Measurements from ENCODE around the gene POU2AF3. TPM values are rescaled to one million over a fixed set of nuclear protein-coding genes. Genes with fewer than 3 reads are reported as not detected.

The POU2AF3 gene
- total and polyA plus RNA-seq, 2 donors from 2014 or later: 4.3 to 4.9 TPM

DNA sequence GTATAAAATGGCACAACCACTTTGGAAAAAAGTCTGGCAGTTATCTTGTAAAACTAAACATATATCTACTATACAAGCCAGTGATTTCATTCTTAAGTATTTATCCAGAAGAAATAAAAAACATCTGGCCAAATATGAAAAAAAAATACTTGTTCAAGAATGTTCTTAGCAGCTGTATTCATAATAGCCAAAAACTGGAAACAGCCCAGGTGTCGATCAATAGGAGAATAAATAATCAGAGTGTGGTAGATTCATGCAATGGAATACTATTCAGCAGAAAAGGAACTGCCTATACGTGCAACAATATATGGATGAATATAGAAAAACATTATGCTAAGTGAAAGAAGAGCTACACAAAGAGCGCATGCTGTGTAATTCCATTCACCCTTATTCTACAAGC lies 44.0 kb downstream of the POU2AF3 start:
- Histone ChIP-seq H3K27ac (ENCODE audit: low read depth in 2 of 2, low read length in 2 of 2) (no peak overlapping the region), H3K9ac (ENCODE audit: low read length in 3 of 3) (no peak overlapping the region), H3K36me3 (ENCODE audit: control insufficient read depth in 2 of 3, insufficient read depth in 3 of 3, low read length in 3 of 3) (no peaks in the 10 kb centered on the region), H3K27me3 (ENCODE audit: control insufficient read depth, insufficient read depth, low read length) (no peaks in the 10 kb centered on the region), H3K9me3 (ENCODE audit: control insufficient read depth in 2 of 3, insufficient read depth in 1 of 3, low read length in 3 of 3) (no peaks in the 10 kb centered on the region), H3K4me1 (ENCODE audit: control insufficient read depth in 2 of 3, insufficient read depth in 2 of 3, low read depth in 1 of 3, low read length in 3 of 3) (no peaks in the 10 kb centered on the region), H3K4me3 (ENCODE audit: low read length in 3 of 3) (no peak overlapping the region)
- intact Hi-C loops (cut with DNase I): no loop called here
- DNase-seq (no peak), FAIRE-seq (no peak)
- TF ChIP-seq CTCF (IDR thresholded peaks at IDR 0.05; ENCODE audit: borderline replicate concordance, extremely low read depth, insufficient read depth): no peak

- H3K36me3 ChIP-seq (ENCODE audit: control insufficient read depth in 2 of 3, insufficient read depth in 3 of 3, low read length in 3 of 3): no peaks in the 10 kb centered on the region
- no peaks in the 10 kb centered on the region for H3K9me3 ChIP-seq (ENCODE audit: control insufficient read depth in 2 of 3, insufficient read depth in 1 of 3, low read length in 3 of 3)
- intact Hi-C loops (cut with DNase I): no loop called here
- no peak for TF ChIP-seq CTCF (IDR thresholded peaks at IDR 0.05; ENCODE audit: borderline replicate concordance, extremely low read depth, insufficient read depth)
- no peak overlapping the region for H3K4me3 ChIP-seq (ENCODE audit: low read length in 3 of 3)
- DNase-seq (no peak), FAIRE-seq (no peak)
- no peak overlapping the region for H3K27ac ChIP-seq (ENCODE audit: low read depth in 2 of 2, low read length in 2 of 2)
- H3K4me1 ChIP-seq (ENCODE audit: control insufficient read depth in 2 of 3, insufficient read depth in 2 of 3, low read depth in 1 of 3, low read length in 3 of 3): no peaks in the 10 kb centered on the region
- no peaks in the 10 kb centered on the region for H3K27me3 ChIP-seq (ENCODE audit: control insufficient read depth, insufficient read depth, low read length)
- no peak overlapping the region for H3K9ac ChIP-seq (ENCODE audit: low read length in 3 of 3)
These were observed 45.7 kb downstream of the POU2AF3 start for GRCh38 chr11:111344032-111344431.

DNA sequence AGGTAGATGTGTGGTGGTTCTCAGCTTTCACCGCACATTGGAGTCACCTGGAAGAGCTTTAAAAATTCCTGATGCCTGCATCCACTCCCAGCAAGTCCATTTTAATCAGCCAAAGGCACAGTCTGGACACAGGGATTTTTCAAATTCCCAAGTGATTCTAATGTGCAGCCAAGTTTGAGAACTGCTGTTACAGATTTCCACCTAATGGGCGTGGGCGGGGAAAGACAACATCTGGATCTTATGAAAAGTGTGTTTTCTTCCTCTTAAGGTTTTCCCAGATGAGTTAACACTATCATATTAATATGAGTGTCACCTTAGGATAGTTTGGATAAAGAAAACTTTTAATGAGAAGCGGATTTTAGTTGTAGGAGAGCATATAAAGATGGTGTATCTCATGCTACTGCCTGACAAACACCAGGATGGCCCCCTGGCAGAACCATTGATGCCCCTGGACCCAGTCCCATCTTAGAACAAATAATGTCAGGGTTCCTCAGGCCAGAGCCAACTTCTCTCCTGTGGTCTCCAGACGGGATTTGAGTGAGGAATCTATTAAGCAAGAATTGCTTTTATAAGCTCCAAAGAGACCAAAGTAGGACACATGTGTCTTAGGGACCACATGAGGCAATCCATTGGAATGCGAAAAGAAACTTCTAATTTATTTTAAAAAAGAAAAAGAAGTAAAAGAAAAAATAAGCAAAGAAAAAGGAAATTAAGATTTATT lies 48.8 kb downstream of the POU2AF3 start:
- Histone ChIP-seq H3K36me3 (ENCODE audit: control insufficient read depth in 2 of 3, insufficient read depth in 3 of 3, low read length in 3 of 3) (no peaks in the 10 kb centered on the region), H3K4me3 (ENCODE audit: low read length in 3 of 3) (no peak overlapping the region), H3K27ac (ENCODE audit: low read depth in 2 of 2, low read length in 2 of 2) (no peak overlapping the region), H3K27me3 (ENCODE audit: control insufficient read depth, insufficient read depth, low read length) (no peaks in the 10 kb centered on the region), H3K9me3 (ENCODE audit: control insufficient read depth in 2 of 3, insufficient read depth in 1 of 3, low read length in 3 of 3) (no peaks in the 10 kb centered on the region), H3K9ac (ENCODE audit: low read length in 3 of 3) (no peak overlapping the region), H3K4me1 (ENCODE audit: control insufficient read depth in 2 of 3, insufficient read depth in 2 of 3, low read depth in 1 of 3, low read length in 3 of 3) (no peaks in the 10 kb centered on the region)
- no peak for DNase-seq
- no peak for TF ChIP-seq CTCF (IDR thresholded peaks at IDR 0.05; ENCODE audit: borderline replicate concordance, extremely low read depth, insufficient read depth)
- no peak for FAIRE-seq
- intact Hi-C loops (cut with DNase I): no loop called here

GRCh38 chr11:111347723-111348115 lies 49.4 kb downstream of the POU2AF3 start:
- Histone ChIP-seq H3K36me3 (ENCODE audit: control insufficient read depth in 2 of 3, insufficient read depth in 3 of 3, low read length in 3 of 3) (no peaks in the 10 kb centered on the region), H3K4me3 (ENCODE audit: low read length in 3 of 3) (no peak overlapping the region), H3K27me3 (ENCODE audit: control insufficient read depth, insufficient read depth, low read length) (no peaks in the 10 kb centered on the region), H3K9ac (ENCODE audit: low read length in 3 of 3) (no peak overlapping the region), H3K27ac (ENCODE audit: low read depth in 2 of 2, low read length in 2 of 2) (no peak overlapping the region), H3K4me1 (ENCODE audit: control insufficient read depth in 2 of 3, insufficient read depth in 2 of 3, low read depth in 1 of 3, low read length in 3 of 3) (no peaks in the 10 kb centered on the region), H3K9me3 (ENCODE audit: control insufficient read depth in 2 of 3, insufficient read depth in 1 of 3, low read length in 3 of 3) (no peaks in the 10 kb centered on the region)
- no peak for FAIRE-seq
- intact Hi-C loops (cut with DNase I): no loop called here
- TF ChIP-seq CTCF (IDR thresholded peaks at IDR 0.05; ENCODE audit: borderline replicate concordance, extremely low read depth, insufficient read depth): no peak
- no peak for DNase-seq
